Fibroblast of mammary gland (primary cell): ENCODE results near the gene GTF2F2.

Experiments
- DNase-seq: peaks from one replicate; pipeline ENCODE4 v3.0.0-alpha.2; 2010; ENCODE audit warnings: low read depth
- H3K4me3 ChIP-seq: 2 replicates; pipeline ENCODE4 v1.5.1; 2011; ENCODE audit warnings: low read depth, mild to moderate bottlenecking, low read length, moderate library complexity; ENCODE audit not compliant: control insufficient read depth
- TF ChIP-seq, protein P1 (sequence below): conservative IDR thresholded peaks from 2 replicates; pipeline ENCODE4 v1.5.1; 2011; ENCODE audit warnings: low read depth, low read length, inconsistent platforms; ENCODE audit not compliant: control insufficient read depth, insufficient read depth

GTF2F2 gene

DNA sequence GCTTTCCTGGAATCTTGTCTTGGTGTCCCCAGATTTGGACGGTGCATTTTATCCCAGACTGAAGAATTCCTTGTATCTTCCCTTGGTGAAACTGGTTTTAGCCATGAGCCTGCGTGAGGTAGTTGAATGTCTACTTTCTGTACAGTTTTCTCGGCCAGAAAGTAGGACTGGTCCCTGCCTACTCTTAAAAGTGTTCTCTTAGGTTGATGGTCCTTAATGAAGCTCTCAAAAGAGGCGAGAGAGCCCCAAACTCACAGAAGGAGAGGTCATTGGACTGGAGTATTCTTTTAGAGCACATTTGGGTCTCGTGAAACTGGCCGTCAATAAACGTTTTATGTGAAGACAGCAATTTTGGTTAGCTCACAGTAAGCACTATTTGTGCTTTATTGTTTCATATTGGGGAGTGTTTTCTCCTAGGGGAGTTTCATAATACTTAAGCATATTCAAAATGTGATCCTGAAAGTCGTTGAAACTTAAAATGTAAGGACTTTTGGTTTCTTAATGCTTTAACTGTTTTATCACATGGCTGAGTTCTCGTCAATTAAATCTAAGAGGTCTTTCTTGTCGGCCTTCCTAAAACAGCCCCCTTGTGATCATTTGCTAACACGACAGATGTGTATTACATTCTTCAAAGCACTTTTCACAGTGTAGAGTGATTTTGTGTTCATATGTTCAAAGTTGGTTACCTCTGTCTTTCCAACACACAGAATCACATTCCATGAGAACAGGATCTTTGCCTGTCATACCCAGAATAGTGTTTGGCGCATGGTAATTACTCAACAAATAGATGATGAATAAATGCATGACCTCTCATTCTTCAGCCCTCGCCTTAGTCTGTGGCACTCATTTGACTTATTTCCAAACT lies 889 bp downstream of the GTF2F2 start:
- TF ChIP-seq, protein P1, sequence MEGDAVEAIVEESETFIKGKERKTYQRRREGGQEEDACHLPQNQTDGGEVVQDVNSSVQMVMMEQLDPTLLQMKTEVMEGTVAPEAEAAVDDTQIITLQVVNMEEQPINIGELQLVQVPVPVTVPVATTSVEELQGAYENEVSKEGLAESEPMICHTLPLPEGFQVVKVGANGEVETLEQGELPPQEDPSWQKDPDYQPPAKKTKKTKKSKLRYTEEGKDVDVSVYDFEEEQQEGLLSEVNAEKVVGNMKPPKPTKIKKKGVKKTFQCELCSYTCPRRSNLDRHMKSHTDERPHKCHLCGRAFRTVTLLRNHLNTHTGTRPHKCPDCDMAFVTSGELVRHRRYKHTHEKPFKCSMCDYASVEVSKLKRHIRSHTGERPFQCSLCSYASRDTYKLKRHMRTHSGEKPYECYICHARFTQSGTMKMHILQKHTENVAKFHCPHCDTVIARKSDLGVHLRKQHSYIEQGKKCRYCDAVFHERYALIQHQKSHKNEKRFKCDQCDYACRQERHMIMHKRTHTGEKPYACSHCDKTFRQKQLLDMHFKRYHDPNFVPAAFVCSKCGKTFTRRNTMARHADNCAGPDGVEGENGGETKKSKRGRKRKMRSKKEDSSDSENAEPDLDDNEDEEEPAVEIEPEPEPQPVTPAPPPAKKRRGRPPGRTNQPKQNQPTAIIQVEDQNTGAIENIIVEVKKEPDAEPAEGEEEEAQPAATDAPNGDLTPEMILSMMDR, result peak; percentile 25
- DNase-seq, result peak; percentile 49
- H3K4me3 ChIP-seq, result peak overlapping the region; percentile 97

DNA sequence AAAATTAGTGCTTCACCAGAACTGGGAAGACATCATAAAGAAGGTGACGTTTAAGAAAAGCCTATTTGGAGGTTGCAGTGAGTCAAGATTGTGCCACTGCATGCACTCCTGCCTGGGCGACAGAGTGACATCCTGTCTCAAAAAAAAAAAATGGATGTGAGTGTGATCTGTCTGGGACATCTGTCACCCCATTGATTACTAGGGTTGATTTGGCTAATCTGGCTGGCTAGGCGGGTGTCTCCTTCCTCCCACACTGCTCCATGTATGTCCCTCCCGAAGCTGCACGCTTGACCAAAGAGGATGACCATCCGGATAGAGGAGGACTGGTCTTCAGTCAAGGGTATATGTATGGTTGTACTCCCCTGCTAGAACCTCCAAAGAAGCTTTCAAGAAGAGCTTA lies 2.6 kb downstream of the GTF2F2 start:
- H3K4me3 ChIP-seq, result no peak overlapping the region
- no peak for DNase-seq
- TF ChIP-seq, protein P1, result no peak

DNA sequence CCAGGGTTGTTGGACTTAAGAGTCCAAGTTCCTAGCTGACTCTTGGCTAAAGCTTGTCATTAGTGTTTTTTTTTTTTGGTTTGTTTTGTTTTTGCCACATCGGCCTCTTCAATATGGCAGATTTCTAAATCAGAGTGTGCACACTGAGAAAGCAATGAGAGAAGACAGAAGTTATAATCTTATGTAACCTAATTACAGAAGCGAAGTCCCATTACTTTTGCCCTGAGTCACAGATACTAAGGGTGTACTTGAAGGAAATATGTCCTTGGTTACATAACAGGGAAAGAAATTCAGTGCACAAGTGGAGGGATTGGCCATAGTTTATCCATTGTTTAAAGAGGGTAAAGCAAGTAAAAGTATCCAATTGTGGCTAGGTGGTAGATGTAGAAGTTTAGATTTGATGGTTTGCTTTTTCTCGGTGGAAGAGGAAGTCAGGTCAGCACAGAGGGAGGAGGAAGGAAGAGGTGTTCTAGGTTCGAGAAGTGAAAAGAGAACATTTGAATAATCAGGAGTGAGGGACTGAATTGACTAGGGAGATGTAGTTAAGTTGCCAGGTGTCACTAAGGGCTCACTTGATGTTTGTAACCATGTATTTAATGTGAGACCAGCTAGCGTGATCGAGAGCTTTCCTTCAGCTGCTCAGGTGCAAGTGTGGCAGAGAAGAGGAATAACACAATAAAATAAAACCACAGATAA lies 12.2 kb downstream of the GTF2F2 start:
- no peak for DNase-seq
- H3K4me3 ChIP-seq, result no peak overlapping the region
- TF ChIP-seq, protein P1, result no peak

DNA sequence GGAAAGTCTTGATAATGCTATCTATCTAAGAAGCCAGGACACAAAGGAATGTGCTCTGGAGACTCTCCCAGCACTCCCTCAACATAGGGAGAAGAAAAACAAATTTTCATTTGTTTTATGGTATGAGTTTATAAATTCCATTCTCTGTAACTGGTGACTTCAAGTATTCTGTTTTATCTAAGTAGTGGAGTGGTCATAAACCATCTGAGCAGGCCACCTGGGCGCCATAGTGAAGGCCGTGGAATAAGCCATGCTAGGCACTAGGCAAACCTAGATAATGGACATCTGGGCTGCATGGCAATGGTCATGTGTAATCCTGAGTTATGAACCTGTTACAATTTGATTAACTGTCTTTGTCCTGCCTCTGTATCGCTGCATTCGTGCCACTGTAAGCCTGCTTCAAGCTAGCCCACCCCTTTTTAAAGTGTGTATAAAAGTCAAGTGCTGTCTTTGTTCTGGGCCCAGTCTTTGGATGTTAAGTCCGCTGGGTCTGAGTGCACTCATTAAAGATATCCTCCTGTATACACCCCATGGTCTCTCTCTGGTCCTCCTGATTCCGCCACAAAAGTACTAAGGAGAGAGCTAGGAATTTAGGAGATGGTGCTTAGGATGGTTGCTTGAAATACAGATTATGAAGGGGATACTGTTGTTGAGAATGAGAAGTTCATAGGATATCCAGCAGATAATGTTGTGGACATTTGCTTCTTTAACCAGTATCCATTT lies 13.2 kb downstream of the GTF2F2 start:
- DNase-seq, result peak; percentile 16
- no peak overlapping the region for H3K4me3 ChIP-seq
- TF ChIP-seq, protein P1, result no peak

DNA sequence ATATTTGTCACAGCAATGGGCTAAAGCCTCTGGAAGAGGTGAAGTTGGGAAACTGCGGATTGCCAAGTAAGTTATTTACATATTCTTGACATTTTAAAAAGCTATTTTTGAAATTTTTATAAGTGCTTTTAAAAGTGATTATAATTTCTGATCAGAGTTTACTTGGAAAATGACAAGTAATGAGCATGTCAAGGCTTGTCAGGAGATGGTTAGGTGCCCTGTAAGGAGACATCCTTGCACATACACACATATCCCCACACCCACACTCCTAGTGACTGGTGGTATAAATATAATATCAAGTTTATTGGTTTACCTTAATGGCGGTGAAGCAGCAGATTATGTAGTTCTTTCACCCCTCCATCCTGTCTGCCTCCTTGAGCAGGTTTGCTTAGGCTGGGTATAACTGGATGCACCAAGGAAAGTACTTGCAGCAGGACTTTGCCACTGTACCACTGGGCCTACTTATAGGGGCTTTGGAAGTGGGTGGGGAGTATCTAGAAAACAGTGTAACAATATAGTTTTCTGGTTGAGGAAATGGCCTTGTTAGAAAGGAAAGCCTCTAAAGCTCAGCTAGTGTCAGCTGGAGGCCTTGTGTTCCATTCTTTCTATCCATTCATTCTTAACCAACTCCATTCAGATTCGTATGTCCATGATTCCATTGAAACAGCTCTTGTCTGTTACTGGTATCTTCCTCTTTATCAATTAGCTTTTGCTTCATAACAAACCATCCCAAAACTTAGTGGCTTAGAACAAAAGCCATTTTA lies 16.6 kb downstream of the GTF2F2 start:
- TF ChIP-seq, protein P1, result no peak

DNA sequence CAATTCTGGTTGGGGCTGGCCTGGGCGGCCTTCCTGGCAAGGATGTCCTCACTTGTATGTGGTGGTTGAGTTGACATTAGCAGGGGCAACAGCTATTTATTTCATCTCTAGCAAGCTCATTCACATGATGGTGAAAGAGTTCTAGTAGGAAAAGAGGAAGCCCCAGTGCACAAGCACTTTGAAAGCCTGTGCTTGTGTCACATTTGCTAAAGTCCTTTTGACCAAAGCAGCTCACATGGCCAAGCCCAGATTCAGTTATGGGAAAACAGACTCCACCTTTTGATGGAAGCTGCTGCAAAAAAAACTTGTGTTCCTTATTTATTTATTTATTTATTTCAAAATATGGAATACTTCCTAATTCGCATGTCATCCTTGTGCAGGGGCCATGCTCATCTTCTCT lies 17.2 kb downstream of the GTF2F2 start:
- H3K4me3 ChIP-seq, result no peak overlapping the region
- TF ChIP-seq, protein P1, result no peak
- DNase-seq, result no peak

More for the DNA sequence above, 16.6 kb downstream of the GTF2F2 start:
- no peak for DNase-seq
- H3K4me3 ChIP-seq, result no peak overlapping the region
